Eye (tissue), 1 donor: ENCODE results near the gene RNF11.
"Not testable (repeated sequence)": the region's sequence is repeated elsewhere in the genome, so short reads cannot be mapped to it uniquely, and the experiment has no call there.

ENCODE experiments used
- DNase-seq: peaks from one replicate; pipeline ENCODE4 v3.0.0-alpha.2; 2015

Gene RNF11

GRCh38 chr1:51235673-51236530 is at the start of gene RNF11:
RNF11 (plus strand) TSS chr1:51236273; CDS start chr1:51236757, 484 bp downstream.
- peak; percentile 97 for DNase-seq

GRCh38 chr1:51188230-51188629 is 47.8 kb upstream of the RNF11 start:
- no peak for DNase-seq

- DNase-seq = peak; percentile 82
Observed at GRCh38 chr1:51189421-51190073, 46.5 kb upstream of the RNF11 start.

- DNase-seq = no peak
Observed at GRCh38 chr1:51190961-51191360, 45.1 kb upstream of the RNF11 start.

GRCh38 chr1:51192213-51192843 is 43.7 kb upstream of the RNF11 start:
- peak; percentile 92 for DNase-seq

GRCh38 chr1:51193564-51193963 is 42.5 kb upstream of the RNF11 start:
- DNase-seq = no peak

- peak; percentile 26 for DNase-seq
Observed at GRCh38 chr1:51203121-51203873, 32.8 kb upstream of the RNF11 start.

GRCh38 chr1:51203874-51204245 is 32.2 kb upstream of the RNF11 start:
- DNase-seq = no peak

GRCh38 chr1:51210055-51210454 is 26.0 kb upstream of the RNF11 start:
- no peak for DNase-seq

- DNase-seq = no peak
Observed at GRCh38 chr1:51210676-51211075, 25.4 kb upstream of the RNF11 start.

GRCh38 chr1:51214615-51215131 is 21.4 kb upstream of the RNF11 start:
- DNase-seq = peak; percentile 34

GRCh38 chr1:51215169-51215568 is 20.9 kb upstream of the RNF11 start:
- DNase-seq = no peak

GRCh38 chr1:51216631-51217030 is 19.4 kb upstream of the RNF11 start:
- DNase-seq = no peak

GRCh38 chr1:51217101-51217500 is 19.0 kb upstream of the RNF11 start:
- no peak for DNase-seq

GRCh38 chr1:51218570-51218969 is 17.5 kb upstream of the RNF11 start:
- no peak for DNase-seq

- DNase-seq = no peak
Observed at GRCh38 chr1:51219022-51219421, 17.1 kb upstream of the RNF11 start.

- DNase-seq = not testable (repeated sequence)
Observed at GRCh38 chr1:51221529-51221928, 14.5 kb upstream of the RNF11 start.

GRCh38 chr1:51222136-51222787 is 13.8 kb upstream of the RNF11 start:
- DNase-seq = no peak

GRCh38 chr1:51222809-51223208 is 13.3 kb upstream of the RNF11 start:
- DNase-seq = no peak

- DNase-seq = no peak
Observed at GRCh38 chr1:51224255-51224654, 11.8 kb upstream of the RNF11 start.

GRCh38 chr1:51227231-51227960 is 8.7 kb upstream of the RNF11 start:
- not testable (repeated sequence) for DNase-seq

GRCh38 chr1:51228471-51228870 is 7.6 kb upstream of the RNF11 start:
- not testable (repeated sequence) for DNase-seq
